PC-3 (cell line): ENCODE results near the gene POU3F3. TPM values are rescaled to one million over a fixed set of nuclear protein-coding genes. Genes with fewer than 3 reads are reported as not detected.

ENCODE experiments used
- ATAC-seq: fragments of 200-7000 bp; cut with Tn5 transposase; 2 replicates; pipeline ENCODE4 v1.9.1; 2020; ENCODE audit warnings: mild to moderate bottlenecking, moderate library complexity
- BruUV-seq: library from RNA; stranded (reverse); fragments of 400-500 nt; replicated peaks from 2 replicates; lab custom pipeline; 2021; lab: Mats Ljungman, UMichigan
- CTCF ChIA-PET: fragments of 300-600 bp; sonication (Branson Sonifier 250); formaldehyde crosslinking; loops from one replicate; lab custom pipeline; 2022; ENCODE audit warnings: antibody characterized with exemption; lab: Charles Lee
- POLR2A ChIA-PET: fragments of 300-600 bp; sonication (Branson Sonifier 250); formaldehyde crosslinking; loops from one replicate; lab custom pipeline; 2022; ENCODE audit warnings: antibody characterized with exemption; ENCODE audit not compliant: unreplicated experiment; lab: Charles Lee
- DNase-seq: peaks from one replicate; pipeline ENCODE4 v3.0.0-alpha.2; 2015
- H2AFZ ChIP-seq: fragments of 300-600 bp; sonication (generic); 2 replicates; pipeline ENCODE4 v1.6.0; 2016; ENCODE audit warnings: antibody characterized with exemption, low read length
- H3F3A ChIP-seq: fragments of 300-600 bp; sonication (generic); one replicate; pipeline ENCODE4 v1.6.0; 2017; ENCODE audit warnings: antibody characterized with exemption, low read length, control low read depth, mild to moderate bottlenecking; ENCODE audit not compliant: unreplicated experiment
- H3K27ac ChIP-seq: fragments of 300-600 bp; sonication (generic); 2 replicates; pipeline ENCODE4 v1.5.1; 2016; ENCODE audit warnings: mild to moderate bottlenecking, low read length
- H3K27me3 ChIP-seq: fragments of 300-600 bp; sonication (generic); 2 replicates; pipeline ENCODE4 v1.6.1; 2016; ENCODE audit warnings: low read length, mixed read lengths
- H3K36me3 ChIP-seq: fragments of 300-600 bp; sonication (generic); 2 replicates; pipeline ENCODE4 v1.6.1; 2016; ENCODE audit warnings: low read depth, mixed run types, low read length, mixed read lengths
- H3K4me1 ChIP-seq: fragments of 300-600 bp; sonication (generic); 2 replicates; pipeline ENCODE4 v1.5.1; 2016; ENCODE audit warnings: low read length; ENCODE audit not compliant: insufficient read depth
- H3K4me2 ChIP-seq: fragments of 300-600 bp; sonication (generic); 2 replicates; pipeline ENCODE4 v1.6.0; 2016; ENCODE audit warnings: low read length
- H3K4me3 ChIP-seq: fragments of 300-600 bp; sonication (generic); 2 replicates; pipeline ENCODE4 v1.5.1; 2016; ENCODE audit warnings: mild to moderate bottlenecking, low read length, mixed read lengths
- H3K79me2 ChIP-seq: fragments of 300-600 bp; sonication (generic); 2 replicates; pipeline ENCODE4 v1.6.1; 2017; ENCODE audit warnings: low read length, mixed read lengths
- H3K9ac ChIP-seq: fragments of 300-600 bp; sonication (generic); 2 replicates; pipeline ENCODE4 v1.6.0; 2016; ENCODE audit warnings: mild to moderate bottlenecking, low read length
- H3K9me2 ChIP-seq: fragments of 300-600 bp; sonication (generic); replicated peaks from 2 replicates; pipeline ENCODE4 v1.6.1; 2016; ENCODE audit warnings: mixed run types, low read length, mixed read lengths
- H3K9me3 ChIP-seq: fragments of 300-600 bp; sonication (generic); 2 replicates; pipeline ENCODE4 v1.6.1; 2016; ENCODE audit warnings: low read length, mixed read lengths
- H4K20me1 ChIP-seq: fragments of 300-600 bp; sonication (generic); 2 replicates; pipeline ENCODE4 v1.6.1; 2016; ENCODE audit warnings: low read length, mixed read lengths
- CTCF ChIP-seq: fragments of 300-600 bp; sonication (generic); conservative IDR thresholded peaks from 2 replicates; pipeline ENCODE4 v1.5.1; 2017; ENCODE audit warnings: antibody characterized with exemption, low read depth, mild to moderate bottlenecking, low read length
- EZH2 ChIP-seq: fragments of 300-600 bp; sonication (generic); IDR thresholded peaks from one replicate; pipeline ENCODE4 v1.6.1; 2017; ENCODE audit warnings: antibody characterized with exemption, mild to moderate bottlenecking, low read length; ENCODE audit not compliant: unreplicated experiment
- EZH2phosphoT487 ChIP-seq: fragments of 300-600 bp; sonication (generic); IDR thresholded peaks from 2 replicates; pipeline ENCODE4 v1.6.1; 2018; ENCODE audit warnings: mild to moderate bottlenecking, antibody characterized with exemption, low read length, borderline replicate concordance
- intact Hi-C: fragments of 100-400 bp; cut with micrococcal nuclease; formaldehyde crosslinking; loops from 2 replicates; pipeline ENCODE4 v1.9.0; 2023
- total RNA-seq: library from RNA; depleted of rRNA; stranded (reverse); fragments of >200 nt; gene quantifications from 2 replicates; pipeline ENCODE4 v1.2.3, GENCODE V29; 2014

The POU3F3 gene
- total RNA-seq, 1 experiment from 2014 or later, result not detected

- ChIA-PET POLR2A (no interaction called here), CTCF (no interaction called here)
- Histone ChIP-seq H3K9ac (no peak overlapping the region), H3K4me1 (no peaks in the 10 kb centered on the region), H4K20me1 (no peaks in the 10 kb centered on the region), H3F3A (no peaks in the 10 kb centered on the region), H3K9me2 (no peaks in the 10 kb centered on the region), H3K36me3 (no peaks in the 10 kb centered on the region), H3K27ac (no peak overlapping the region), H3K4me3 (no peak overlapping the region), H3K9me3 (no peaks in the 10 kb centered on the region), H3K27me3 (peaks cover 93% of the 10 kb centered on the region), H3K79me2 (no peaks in the 10 kb centered on the region), H2AFZ (no peak overlapping the region), H3K4me2 (no peak overlapping the region)
- intact Hi-C loops, result no loop called here
- ATAC-seq, result no peak
- TF ChIP-seq EZH2 (no peak), EZH2phosphoT487 (no peak), CTCF (no peak)
- DNase-seq, result no peak
- BruUV-seq, result no TSS peak
Measured at GRCh38 chr2:104864280-104865095, 10.6 kb downstream of the POU3F3 start.

- Histone ChIP-seq H3K36me3 (no peaks in the 10 kb centered on the region), H3K4me2 (no peak overlapping the region), H3K27ac (no peak overlapping the region), H3K9me3 (no peaks in the 10 kb centered on the region), H2AFZ (no peak overlapping the region), H3K79me2 (no peaks in the 10 kb centered on the region), H3K4me1 (no peaks in the 10 kb centered on the region), H3F3A (no peaks in the 10 kb centered on the region), H3K9ac (no peak overlapping the region), H4K20me1 (no peaks in the 10 kb centered on the region), H3K4me3 (no peak overlapping the region), H3K27me3 (peaks cover 94% of the 10 kb centered on the region), H3K9me2 (no peaks in the 10 kb centered on the region)
- CTCF ChIA-PET, result no interaction called here
- DNase-seq (no peak), ATAC-seq (no peak)
- BruUV-seq, result no TSS peak
- TF ChIP-seq EZH2phosphoT487 (no peak), CTCF (no peak), EZH2 (no peak)
- intact Hi-C loops, result no loop called here
- POLR2A ChIA-PET, result no interaction called here
Measured at GRCh38 chr2:104865096-104865470, 11.2 kb downstream of the POU3F3 start.
